K562 treated with DMSO at 1 percent for 24 hours (cell line): Measurements from ENCODE around the gene SNX7. TPM values are rescaled to one million over a fixed set of nuclear protein-coding genes. Genes with fewer than 3 reads are reported as not detected.

Experiments used
- total RNA-seq: library from RNA; unstranded; fragments of 300-600 nt; gene quantifications from 2 replicates; pipeline ENCODE4 v1.2.3, GENCODE V29; 2022; ENCODE audit warnings: low read depth; ENCODE audit not compliant: insufficient read depth

SNX7 gene, protein sequence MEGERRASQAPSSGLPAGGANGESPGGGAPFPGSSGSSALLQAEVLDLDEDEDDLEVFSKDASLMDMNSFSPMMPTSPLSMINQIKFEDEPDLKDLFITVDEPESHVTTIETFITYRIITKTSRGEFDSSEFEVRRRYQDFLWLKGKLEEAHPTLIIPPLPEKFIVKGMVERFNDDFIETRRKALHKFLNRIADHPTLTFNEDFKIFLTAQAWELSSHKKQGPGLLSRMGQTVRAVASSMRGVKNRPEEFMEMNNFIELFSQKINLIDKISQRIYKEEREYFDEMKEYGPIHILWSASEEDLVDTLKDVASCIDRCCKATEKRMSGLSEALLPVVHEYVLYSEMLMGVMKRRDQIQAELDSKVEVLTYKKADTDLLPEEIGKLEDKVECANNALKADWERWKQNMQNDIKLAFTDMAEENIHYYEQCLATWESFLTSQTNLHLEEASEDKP
- total RNA-seq: 0.36 and 0.86 TPM in 2 replicates

DNA sequence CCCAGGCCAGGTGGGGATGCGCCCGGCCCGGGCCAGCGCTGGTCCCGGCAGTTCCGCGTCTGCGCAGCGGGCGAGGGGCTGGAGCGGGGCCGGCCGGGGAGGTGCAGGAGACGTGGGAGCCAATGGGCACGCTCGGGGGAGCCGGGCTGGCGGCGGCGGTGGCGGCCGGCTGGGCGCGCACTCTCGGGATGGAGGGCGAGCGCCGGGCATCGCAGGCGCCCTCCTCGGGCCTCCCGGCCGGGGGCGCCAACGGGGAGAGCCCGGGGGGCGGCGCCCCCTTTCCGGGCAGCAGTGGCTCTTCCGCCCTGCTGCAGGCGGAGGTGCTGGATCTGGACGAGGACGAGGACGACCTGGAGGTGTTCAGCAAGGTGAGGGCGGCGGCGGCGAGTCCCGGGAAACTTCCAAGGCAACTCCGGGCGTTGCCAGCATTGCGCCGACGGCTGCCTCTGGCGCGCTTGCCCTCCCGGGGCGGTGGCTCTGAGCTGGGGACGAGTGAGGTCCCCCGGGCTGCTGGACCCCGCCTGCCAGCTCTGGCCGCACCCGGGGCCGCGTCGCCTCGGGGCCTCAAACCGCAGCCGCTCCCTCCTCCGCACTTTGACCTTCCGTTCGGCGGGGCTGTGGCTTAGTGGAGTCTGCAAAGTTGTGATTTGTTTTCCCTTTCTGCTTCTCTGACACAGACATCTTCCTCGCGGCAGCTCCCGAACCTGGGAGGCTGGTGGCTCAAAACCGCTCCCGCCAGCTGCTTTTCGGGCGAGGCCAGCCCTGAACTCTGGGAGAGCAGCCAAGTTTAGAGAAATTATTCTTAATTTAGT is at the start of gene SNX7:
SNX7 (plus strand) TSS at position 178 of the 812 bp plus-strand sequence; CDS start at position 189, 11 bp downstream.

